GM23338 (cell line): ENCODE measurements around the gene WIPF3. TPM values are rescaled to one million over a fixed set of nuclear protein-coding genes. Genes with fewer than 3 reads are reported as not detected.

Source experiments
- ATAC-seq: fragments of 200-7000 bp; cut with Tn5 transposase; 3 replicates; pipeline ENCODE4 v1.9.1; 2020
- DNase-seq: peaks from one replicate; pipeline ENCODE4 v3.0.0-alpha.2; 2015; ENCODE audit warnings: low spot score
- H2AFZ ChIP-seq: fragments of 200-600 bp; sonication (generic); 2 replicates; pipeline ENCODE4 v1.8.0; 2016; ENCODE audit warnings: antibody characterized with exemption, mild to moderate bottlenecking, moderate library complexity
- H3F3A ChIP-seq: fragments of 200-600 bp; sonication (generic); replicated peaks from 2 replicates; pipeline ENCODE4 v1.8.0; 2017; ENCODE audit warnings: antibody characterized with exemption, mixed run types, low read depth
- H3K27ac ChIP-seq: fragments of 200-600 bp; sonication (generic); 2 replicates; pipeline ENCODE4 v1.6.1; 2016; ENCODE audit warnings: low read depth
- H3K27me3 ChIP-seq: fragments of 200-600 bp; sonication (generic); 2 replicates; pipeline ENCODE4 v1.8.0; 2016; ENCODE audit warnings: mild to moderate bottlenecking, mixed run types, moderate library complexity; ENCODE audit not compliant: insufficient read depth
- H3K36me3 ChIP-seq: fragments of 200-600 bp; sonication (generic); 2 replicates; pipeline ENCODE4 v1.8.0; 2016; ENCODE audit warnings: mild to moderate bottlenecking; ENCODE audit not compliant: insufficient read depth
- H3K4me1 ChIP-seq: fragments of 200-600 bp; sonication (generic); 2 replicates; pipeline ENCODE4 v1.8.0; 2016; ENCODE audit warnings: mild to moderate bottlenecking, moderate library complexity; ENCODE audit not compliant: insufficient read depth
- H3K4me2 ChIP-seq: fragments of 200-600 bp; sonication (generic); 2 replicates; pipeline ENCODE4 v1.7.1; 2017; ENCODE audit warnings: mixed run types
- H3K4me3 ChIP-seq: fragments of 200-600 bp; sonication (generic); 2 replicates; pipeline ENCODE4 v1.6.1; 2016; ENCODE audit warnings: mixed run types
- H3K79me2 ChIP-seq: fragments of 200-600 bp; sonication (generic); replicated peaks from 2 replicates; pipeline ENCODE4 v1.8.0; 2017; ENCODE audit warnings: mild to moderate bottlenecking; ENCODE audit not compliant: insufficient read depth
- H3K9me2 ChIP-seq: fragments of 200-600 bp; sonication (generic); 2 replicates; pipeline ENCODE4 v1.8.0; 2017; ENCODE audit not compliant: insufficient read depth
- H4K20me1 ChIP-seq: fragments of 200-600 bp; sonication (generic); replicated peaks from 2 replicates; pipeline ENCODE4 v1.8.0; 2017; ENCODE audit warnings: mild to moderate bottlenecking; ENCODE audit not compliant: insufficient read depth
- H3K27ac Mint-ChIP-seq: 2 replicates; pipeline ENCODE4 v1.8.0; 2020; ENCODE audit warnings: inconsistent platforms, mild to moderate bottlenecking, moderate library complexity, mixed read lengths
- H3K27me3 Mint-ChIP-seq: 3 replicates; pipeline ENCODE4 v1.8.0; 2022; ENCODE audit warnings: low read depth, mild to moderate bottlenecking, moderate library complexity, mixed read lengths, inconsistent platforms; ENCODE audit not compliant: insufficient read depth, poor library complexity
- H3K36me3 Mint-ChIP-seq: 3 replicates; pipeline ENCODE4 v1.8.0; 2021; ENCODE audit warnings: low read depth, mild to moderate bottlenecking, inconsistent platforms, moderate library complexity, mixed read lengths
- H3K4me1 Mint-ChIP-seq: 3 replicates; pipeline ENCODE4 v1.8.0; 2020; ENCODE audit warnings: mild to moderate bottlenecking, inconsistent platforms, mixed read lengths
- H3K4me3 Mint-ChIP-seq: 3 replicates; pipeline ENCODE4 v1.8.0; 2021; ENCODE audit warnings: moderate library complexity, mild to moderate bottlenecking, inconsistent platforms, mixed read lengths
- H3K9me3 Mint-ChIP-seq: 3 replicates; pipeline ENCODE4 v1.8.0; 2020; ENCODE audit warnings: moderate library complexity, mild to moderate bottlenecking, inconsistent platforms, mixed read lengths
- CTCF ChIP-seq, 2 experiments: fragments of 200-600 bp in 1 of 2; sonication (generic) in 1 of 2; conservative IDR thresholded peaks; 2 replicates each; pipeline versions ENCODE4 v1.5.1 to v1.6.1; 2016 to 2017; ENCODE audit warnings: antibody characterized with exemption in 2 of 2, low read depth in 2 of 2, mild to moderate bottlenecking in 2 of 2, moderate library complexity in 1 of 2
- ETS1 ChIP-seq: IDR thresholded peaks from 2 replicates; pipeline ENCODE4 v1.6.1; 2016; ENCODE audit warnings: antibody characterized with exemption
- EZH2 ChIP-seq: fragments of 200-600 bp; sonication (generic); IDR thresholded peaks from one replicate; pipeline ENCODE4 v1.8.0; 2017; ENCODE audit warnings: antibody characterized with exemption, mild to moderate bottlenecking, low read depth; ENCODE audit not compliant: unreplicated experiment
- EZH2phosphoT487 ChIP-seq: fragments of 200-600 bp; sonication (generic); IDR thresholded peaks from one replicate; pipeline ENCODE4 v1.8.1; 2018; ENCODE audit warnings: antibody characterized with exemption; ENCODE audit not compliant: unreplicated experiment
- NANOG ChIP-seq: IDR thresholded peaks from 2 replicates; pipeline ENCODE4 v1.6.1; 2016; ENCODE audit warnings: antibody characterized with exemption, borderline replicate concordance
- POLR2AphosphoS5 ChIP-seq: IDR thresholded peaks from 2 replicates; pipeline ENCODE4 v1.6.1; 2016; ENCODE audit warnings: antibody characterized with exemption, low read depth
- REST ChIP-seq: IDR thresholded peaks from one replicate; pipeline ENCODE4 v1.6.1; 2018; ENCODE audit warnings: antibody characterized with exemption; ENCODE audit not compliant: unreplicated experiment
- STAT1 ChIP-seq: IDR thresholded peaks from one replicate; pipeline ENCODE4 v1.6.1; 2016; ENCODE audit warnings: antibody characterized with exemption; ENCODE audit not compliant: unreplicated experiment
- ZNF114 ChIP-seq: fragments of 250-450 bp; sonication (Bioruptor Pico); IDR thresholded peaks from 2 replicates; pipeline ENCODE4 v1.5.0; 2020; ENCODE audit warnings: mild to moderate bottlenecking, moderate library complexity
- ZNF331 ChIP-seq: fragments of 250-450 bp; sonication (Bioruptor Pico); IDR thresholded peaks from 2 replicates; pipeline ENCODE4 v1.5.0; 2020; ENCODE audit warnings: low read depth, mild to moderate bottlenecking, moderate library complexity
- ZNF462 ChIP-seq: fragments of 250-450 bp; sonication (Bioruptor Pico); IDR thresholded peaks from 2 replicates; pipeline ENCODE4 v1.5.0; 2020; ENCODE audit warnings: mild to moderate bottlenecking, moderate library complexity
- polyA plus RNA-seq: library from polyadenylated mRNA; unstranded; fragments of >200 nt; fragmentation: Nextera tagmentation; extraction: Ambion mirVana; gene quantifications from 2 replicates; pipeline ENCODE4 v1.2.1, GENCODE V29; 2016
- total RNA-seq: library from RNA; depleted of rRNA; stranded (reverse); fragments of >200 nt; shearing (Covaris generic); gene quantifications from 2 replicates; pipeline ENCODE4 v1.2.3, GENCODE V29; 2014

WIPF3 gene
- total and polyA plus RNA-seq, 2 experiments from 2014 or later, result 5.7 to 11.4 TPM

GRCh38 chr7:29895559-29895958, 89.3 kb downstream of the WIPF3 start:
- Histone ChIP-seq H3K27ac (no peak overlapping the region), H3K9me2 (no peaks in the 10 kb centered on the region), H3K4me1 (no peaks in the 10 kb centered on the region), H3K4me2 (no peak overlapping the region), H2AFZ (no peak overlapping the region), H3K4me3 (no peak overlapping the region), H4K20me1 (no peaks in the 10 kb centered on the region), H3K27me3 (no peaks in the 10 kb centered on the region), H3F3A (no peaks in the 10 kb centered on the region), H3K36me3 (no peaks in the 10 kb centered on the region; the same call in 1 of the 2 replicates), H3K79me2 (no peaks in the 10 kb centered on the region)
- H3K4me3 Mint-ChIP-seq, result no peak overlapping the region
- H3K9me3 Mint-ChIP-seq, result peaks cover 10% of the 10 kb centered on the region
- H3K4me1 Mint-ChIP-seq, result no peaks in the 10 kb centered on the region
- H3K36me3 Mint-ChIP-seq, result peaks cover 40% of the 10 kb centered on the region
- ATAC-seq, result no peak
- no peak for TF ChIP-seq CTCF (conservative IDR thresholded peaks at IDR 0.05; ENCODE audit: low read depth in 2 of 2)
- no peak for TF ChIP-seq EZH2phosphoT487
- TF ChIP-seq ETS1, result no peak
- no peak for TF ChIP-seq ZNF114 (CRISPR knock-in tag)
- TF ChIP-seq STAT1, result no peak
- TF ChIP-seq EZH2, result no peak
- no peak for TF ChIP-seq POLR2AphosphoS5
- TF ChIP-seq ZNF331 (CRISPR knock-in tag), result no peak
- TF ChIP-seq NANOG, result no peak
- TF ChIP-seq ZNF462 (CRISPR knock-in tag), result no peak
- no peak for TF ChIP-seq REST
- H3K27me3 Mint-ChIP-seq, result no peaks in the 10 kb centered on the region
- no peak overlapping the region for H3K27ac Mint-ChIP-seq
- no peak for DNase-seq
